ENCODE results near the gene HPCAL1. TPM values are rescaled to one million over a fixed set of nuclear protein-coding genes. Genes with fewer than 3 reads are reported as not detected.

HPCAL1 gene
- total RNA-seq, 1 donor from 2014 or later, result 12.3 TPM

DNA sequence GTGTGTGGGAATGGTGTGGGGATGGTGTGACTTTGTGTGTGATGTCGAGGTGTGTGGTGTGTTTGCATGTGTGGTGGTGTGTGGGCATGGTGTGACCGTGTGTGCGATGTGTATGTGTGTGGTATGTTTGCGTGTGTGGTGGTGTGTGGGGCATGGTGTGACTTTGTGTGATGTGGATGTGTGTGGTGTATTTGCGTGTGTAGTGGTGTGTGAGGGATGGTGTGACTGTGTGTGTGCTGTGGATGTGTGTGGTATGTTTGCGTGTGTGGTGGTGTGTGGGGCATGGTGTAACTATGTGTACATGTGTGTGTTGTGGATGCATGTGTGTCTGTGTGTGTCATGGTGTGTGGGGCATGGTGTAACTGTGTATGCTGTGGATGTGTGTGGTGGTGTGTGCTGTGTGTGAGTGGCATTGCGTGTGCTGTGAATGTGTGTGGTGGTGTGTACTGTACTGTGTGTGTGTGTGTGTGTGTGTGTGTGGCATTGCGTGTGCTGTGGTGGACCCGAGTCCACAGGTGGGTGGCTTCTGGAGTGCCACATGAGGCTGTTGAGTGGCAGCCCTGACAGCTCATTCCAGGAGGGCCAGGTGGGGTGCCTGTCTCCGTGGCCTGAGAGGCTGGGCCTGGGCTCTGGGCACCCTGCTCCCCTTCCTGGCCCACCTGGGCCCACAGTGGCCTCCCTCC, 130.7 kb downstream of the HPCAL1 start:
- Mint-ChIP-seq H3K9me3 (ENCODE audit: unreplicated experiment) (no peaks in the 10 kb centered on the region), H3K4me1 (ENCODE audit: low read depth, unreplicated experiment) (no peaks in the 10 kb centered on the region), H3K27ac (ENCODE audit: unreplicated experiment) (no peak overlapping the region), H3K36me3 (ENCODE audit: low read depth, unreplicated experiment) (no peaks in the 10 kb centered on the region), H3K27me3 (ENCODE audit: low read depth, unreplicated experiment) (peaks cover 16% of the 10 kb centered on the region), H3K4me3 (ENCODE audit: unreplicated experiment) (no peak overlapping the region)
- Histone ChIP-seq H4K20me1 (ENCODE audit: insufficient read depth, low read length) (no peaks in the 10 kb centered on the region), H3K36me3 (ENCODE audit: insufficient read depth, low read length) (no peaks in the 10 kb centered on the region), H2AFZ (ENCODE audit: low read depth, low read length) (no peak overlapping the region), H3K27me3 (ENCODE audit: insufficient read depth, low read length) (no peaks in the 10 kb centered on the region), H3K4me3 (ENCODE audit: insufficient read depth, low read depth, low read length) (no peak overlapping the region), H3K9me3 (ENCODE audit: insufficient read depth, low read depth, low read length) (no peaks in the 10 kb centered on the region), H3K79me2 (ENCODE audit: insufficient read depth, low read length) (no peaks in the 10 kb centered on the region), H3K9ac (ENCODE audit: low read length) (peak overlapping the region; percentile 3), H3K4me1 (ENCODE audit: insufficient read depth, low read length) (no peaks in the 10 kb centered on the region), H3K4me2 (ENCODE audit: low read length) (no peak overlapping the region), H3K27ac (ENCODE audit: low read depth, low read length) (no peak overlapping the region)
- DNase-seq (ENCODE audit: low read depth) (no peak), FAIRE-seq (no peak)
- TF ChIP-seq EZH2 (IDR thresholded peaks at IDR 0.05; ENCODE audit: insufficient read depth, low read length), result no peak
- TF ChIP-seq, protein P1, sequence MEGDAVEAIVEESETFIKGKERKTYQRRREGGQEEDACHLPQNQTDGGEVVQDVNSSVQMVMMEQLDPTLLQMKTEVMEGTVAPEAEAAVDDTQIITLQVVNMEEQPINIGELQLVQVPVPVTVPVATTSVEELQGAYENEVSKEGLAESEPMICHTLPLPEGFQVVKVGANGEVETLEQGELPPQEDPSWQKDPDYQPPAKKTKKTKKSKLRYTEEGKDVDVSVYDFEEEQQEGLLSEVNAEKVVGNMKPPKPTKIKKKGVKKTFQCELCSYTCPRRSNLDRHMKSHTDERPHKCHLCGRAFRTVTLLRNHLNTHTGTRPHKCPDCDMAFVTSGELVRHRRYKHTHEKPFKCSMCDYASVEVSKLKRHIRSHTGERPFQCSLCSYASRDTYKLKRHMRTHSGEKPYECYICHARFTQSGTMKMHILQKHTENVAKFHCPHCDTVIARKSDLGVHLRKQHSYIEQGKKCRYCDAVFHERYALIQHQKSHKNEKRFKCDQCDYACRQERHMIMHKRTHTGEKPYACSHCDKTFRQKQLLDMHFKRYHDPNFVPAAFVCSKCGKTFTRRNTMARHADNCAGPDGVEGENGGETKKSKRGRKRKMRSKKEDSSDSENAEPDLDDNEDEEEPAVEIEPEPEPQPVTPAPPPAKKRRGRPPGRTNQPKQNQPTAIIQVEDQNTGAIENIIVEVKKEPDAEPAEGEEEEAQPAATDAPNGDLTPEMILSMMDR (IDR thresholded peaks at IDR 0.05; ENCODE audit: insufficient read depth, low read depth, low read length), result no peak

- FAIRE-seq (no peak), DNase-seq (ENCODE audit: low read depth) (no peak)
- no peaks in the 10 kb centered on the region for H3K9me3 Mint-ChIP-seq (ENCODE audit: unreplicated experiment)
- Histone ChIP-seq H3K36me3 (ENCODE audit: insufficient read depth, low read length) (no peaks in the 10 kb centered on the region), H4K20me1 (ENCODE audit: insufficient read depth, low read length) (no peaks in the 10 kb centered on the region), H3K4me3 (ENCODE audit: insufficient read depth, low read depth, low read length) (no peak overlapping the region), H3K27me3 (ENCODE audit: insufficient read depth, low read length) (no peaks in the 10 kb centered on the region), H3K4me2 (ENCODE audit: low read length) (no peak overlapping the region), H3K9ac (ENCODE audit: low read length) (no peak overlapping the region), H2AFZ (ENCODE audit: low read depth, low read length) (no peak overlapping the region), H3K27ac (ENCODE audit: low read depth, low read length) (no peak overlapping the region), H3K79me2 (ENCODE audit: insufficient read depth, low read length) (no peaks in the 10 kb centered on the region), H3K4me1 (ENCODE audit: insufficient read depth, low read length) (no peaks in the 10 kb centered on the region), H3K9me3 (ENCODE audit: insufficient read depth, low read depth, low read length) (no peaks in the 10 kb centered on the region)
- no peak for TF ChIP-seq EZH2 (IDR thresholded peaks at IDR 0.05; ENCODE audit: insufficient read depth, low read length)
- TF ChIP-seq, protein P1 (IDR thresholded peaks at IDR 0.05; ENCODE audit: insufficient read depth, low read depth, low read length), result no peak
- H3K27me3 Mint-ChIP-seq (ENCODE audit: low read depth, unreplicated experiment), result peaks cover 12% of the 10 kb centered on the region
- no peaks in the 10 kb centered on the region for H3K4me1 Mint-ChIP-seq (ENCODE audit: low read depth, unreplicated experiment)
- H3K27ac Mint-ChIP-seq (ENCODE audit: unreplicated experiment), result no peak overlapping the region
- H3K4me3 Mint-ChIP-seq (ENCODE audit: unreplicated experiment), result no peak overlapping the region
- H3K36me3 Mint-ChIP-seq (ENCODE audit: low read depth, unreplicated experiment), result peaks cover 1% of the 10 kb centered on the region
These were observed 131.5 kb downstream of the HPCAL1 start for GRCh38 chr2:10433947-10434885.
